ENCODE data around the gene OSBPL3.

Gene OSBPL3

GRCh38 chr7:24788961-24789576 is 190.9 kb downstream of the OSBPL3 start:
- TF ChIP-seq JUND (IDR thresholded peaks at IDR 0.05; ENCODE audit: low read depth) = no peak
- no peak for DNase-seq (ENCODE audit: low read depth in 1 of 2, low spot score in 1 of 2)
- in situ Hi-C loops (cut with HindIII; ENCODE audit: low pct_unique_long_range_greater_than_20kb, low sequenced_read_pairs) = no loop called here

DNA sequence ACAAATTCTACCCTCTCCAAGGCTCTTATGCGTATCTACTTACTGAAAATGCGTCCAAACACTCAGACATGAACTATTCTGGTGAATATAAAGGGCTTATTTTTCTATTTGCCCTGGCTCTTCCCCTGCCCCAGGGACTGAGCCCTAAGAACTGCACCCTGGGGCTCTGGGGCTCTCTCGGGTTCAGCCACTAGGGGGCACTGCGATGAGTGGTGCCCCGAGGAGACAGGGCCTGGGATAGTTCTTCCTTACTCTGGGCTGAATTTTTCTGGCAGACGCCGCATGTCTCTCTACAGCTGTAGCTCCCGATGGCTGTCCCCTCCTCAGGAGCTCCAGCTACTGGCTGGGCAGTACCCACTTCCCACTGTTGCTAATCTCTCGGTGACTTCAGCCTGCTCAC is 191.9 kb downstream of the OSBPL3 start:
- in situ Hi-C loops (cut with HindIII; ENCODE audit: low pct_unique_long_range_greater_than_20kb, low sequenced_read_pairs) = no loop called here
- TF ChIP-seq JUND (IDR thresholded peaks at IDR 0.05; ENCODE audit: low read depth) = no peak

DNA sequence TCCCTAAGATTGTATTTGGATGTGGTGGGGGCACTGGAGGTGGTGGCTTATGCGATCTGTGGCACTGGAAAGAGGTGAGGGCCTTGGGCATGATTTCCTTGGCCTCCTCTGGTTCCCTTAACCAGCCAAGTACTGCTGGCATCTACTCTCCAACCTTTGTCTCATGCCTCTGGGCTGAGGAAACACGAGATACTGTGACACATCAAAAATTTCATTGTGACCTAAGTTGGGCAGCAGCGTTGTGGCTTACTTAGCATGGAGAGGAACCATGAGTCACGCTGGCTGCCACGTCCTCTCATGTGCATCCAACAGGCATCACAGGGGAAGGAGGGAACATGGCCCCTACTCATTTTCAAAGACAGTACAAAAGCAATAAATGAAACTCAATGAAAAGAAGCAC is 193.0 kb downstream of the OSBPL3 start:
- DNase-seq (ENCODE audit: low read depth in 1 of 2, low spot score in 1 of 2) = no peak
- in situ Hi-C loops (cut with HindIII; ENCODE audit: low pct_unique_long_range_greater_than_20kb, low sequenced_read_pairs) = no loop called here
- TF ChIP-seq JUND (IDR thresholded peaks at IDR 0.05; ENCODE audit: low read depth) = no peak

More for the DNA sequence above, 191.9 kb downstream of the OSBPL3 start:
- DNase-seq (ENCODE audit: low read depth in 1 of 2, low spot score in 1 of 2) = no peak

GRCh38 chr7:24786306-24786705 is 193.7 kb downstream of the OSBPL3 start:
- in situ Hi-C loops (cut with HindIII; ENCODE audit: low pct_unique_long_range_greater_than_20kb, low sequenced_read_pairs) = no loop called here
- no peak for TF ChIP-seq JUND (IDR thresholded peaks at IDR 0.05; ENCODE audit: low read depth)

GRCh38 chr7:24784277-24784676 is 195.7 kb downstream of the OSBPL3 start:
- DNase-seq (ENCODE audit: low read depth in 1 of 2, low spot score in 1 of 2) = no peak
- no peak for TF ChIP-seq JUND (IDR thresholded peaks at IDR 0.05; ENCODE audit: low read depth)
- in situ Hi-C loops (cut with HindIII; ENCODE audit: low pct_unique_long_range_greater_than_20kb, low sequenced_read_pairs) = no loop called here

More at GRCh38 chr7:24786306-24786705, 193.7 kb downstream of the OSBPL3 start:
- no peak for DNase-seq (ENCODE audit: low read depth in 1 of 2, low spot score in 1 of 2)

- no peak for TF ChIP-seq JUND (IDR thresholded peaks at IDR 0.05; ENCODE audit: low read depth)
- DNase-seq (ENCODE audit: low read depth in 1 of 2, low spot score in 1 of 2) = no peak
- in situ Hi-C loops (cut with HindIII; ENCODE audit: low pct_unique_long_range_greater_than_20kb, low sequenced_read_pairs) = no loop called here
These were observed 196.3 kb downstream of the OSBPL3 start for GRCh38 chr7:24783698-24784097.

GRCh38 chr7:24781106-24781505 is 198.9 kb downstream of the OSBPL3 start:
- in situ Hi-C loops (cut with HindIII; ENCODE audit: low pct_unique_long_range_greater_than_20kb, low sequenced_read_pairs) = no loop called here
- no peak for TF ChIP-seq JUND (IDR thresholded peaks at IDR 0.05; ENCODE audit: low read depth)
- no peak for DNase-seq (ENCODE audit: low read depth in 1 of 2, low spot score in 1 of 2)

DNA sequence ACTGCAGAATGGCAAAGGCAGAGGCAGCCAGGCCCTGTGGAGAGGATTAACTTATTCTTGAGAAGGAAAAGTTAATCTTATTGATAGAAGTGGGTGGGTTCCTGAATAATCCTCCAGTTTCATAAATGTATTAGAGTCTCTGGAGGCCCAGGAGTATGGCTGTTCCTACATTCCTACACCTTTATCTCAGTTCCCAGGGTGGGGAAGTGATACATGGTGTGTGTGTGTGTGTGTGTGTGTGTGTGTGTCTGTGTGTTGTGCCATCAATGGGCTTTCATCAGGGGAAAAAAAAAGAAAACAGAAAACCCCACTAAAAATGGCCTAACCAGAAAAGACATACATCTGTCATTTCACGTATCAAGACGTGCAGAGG is 200.7 kb downstream of the OSBPL3 start:
- TF ChIP-seq JUND (IDR thresholded peaks at IDR 0.05; ENCODE audit: low read depth) = no peak
- in situ Hi-C loops (cut with HindIII; ENCODE audit: low pct_unique_long_range_greater_than_20kb, low sequenced_read_pairs) = no loop called here
- DNase-seq (ENCODE audit: low read depth in 1 of 2, low spot score in 1 of 2) = no peak

DNA sequence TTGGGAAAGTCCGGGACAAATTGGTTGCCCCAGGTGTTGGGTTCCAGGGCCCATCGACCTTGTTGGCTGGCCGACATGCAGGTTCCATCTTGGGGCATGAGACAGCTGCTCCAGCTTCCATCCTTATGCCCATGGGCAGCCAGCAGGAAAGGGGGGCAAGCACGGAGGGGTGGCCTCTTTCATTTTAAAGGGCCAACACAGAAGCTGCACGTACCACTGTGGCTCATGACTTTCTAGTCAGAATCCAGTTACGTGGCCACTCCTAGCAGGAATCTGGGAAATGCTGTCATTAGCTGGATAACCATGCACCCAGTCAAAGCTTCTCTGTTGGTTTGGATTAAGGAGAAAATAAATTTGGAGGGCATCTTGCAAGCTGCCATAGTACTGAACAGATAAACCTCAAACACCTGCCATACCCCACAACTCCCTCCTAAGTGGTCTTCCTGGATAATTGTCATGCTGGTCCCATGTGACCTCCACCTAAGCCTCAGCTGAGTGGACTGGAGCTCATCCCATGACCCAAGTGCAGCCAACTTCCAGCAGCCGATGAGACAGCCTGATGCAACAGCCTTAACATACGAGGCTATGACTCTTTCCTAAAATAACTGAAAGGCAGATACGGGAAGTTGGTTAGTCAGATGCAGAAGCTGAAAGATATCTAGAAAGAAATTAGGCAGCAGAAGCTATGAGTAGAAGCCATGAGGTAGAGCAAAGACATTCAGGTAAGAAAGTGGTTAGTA is 201.3 kb downstream of the OSBPL3 start:
- DNase-seq (ENCODE audit: low read depth in 1 of 2, low spot score in 1 of 2) = no peak
- no peak for TF ChIP-seq JUND (IDR thresholded peaks at IDR 0.05; ENCODE audit: low read depth)
- in situ Hi-C loops (cut with HindIII; ENCODE audit: low pct_unique_long_range_greater_than_20kb, low sequenced_read_pairs) = no loop called here

DNA sequence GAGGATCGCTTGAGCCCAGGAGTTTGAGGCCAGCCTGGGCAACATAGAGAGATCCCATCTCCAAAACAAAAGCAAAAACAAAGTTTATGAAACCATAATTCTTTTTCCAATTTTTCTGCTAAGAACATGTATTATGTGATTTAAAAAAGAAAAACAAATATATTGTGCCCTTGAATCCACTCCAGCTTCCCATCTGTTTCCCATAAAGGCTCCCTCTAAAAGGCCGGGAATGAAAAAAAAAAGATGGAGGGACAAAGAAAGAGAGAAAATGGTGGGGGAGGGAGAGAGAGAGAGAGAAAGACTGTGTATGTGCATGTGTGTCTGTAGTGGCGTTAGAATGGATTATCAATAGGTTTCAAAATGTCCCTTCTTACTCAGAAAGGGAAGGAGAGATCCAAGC is 202.2 kb downstream of the OSBPL3 start:
- TF ChIP-seq JUND (IDR thresholded peaks at IDR 0.05; ENCODE audit: low read depth) = no peak
- DNase-seq (ENCODE audit: low read depth in 1 of 2, low spot score in 1 of 2) = no peak
- in situ Hi-C loops (cut with HindIII; ENCODE audit: low pct_unique_long_range_greater_than_20kb, low sequenced_read_pairs) = no loop called here

GRCh38 chr7:24773646-24774045 is 206.3 kb downstream of the OSBPL3 start:
- DNase-seq (ENCODE audit: low read depth in 1 of 2, low spot score in 1 of 2) = no peak
- in situ Hi-C loops (cut with HindIII; ENCODE audit: low pct_unique_long_range_greater_than_20kb, low sequenced_read_pairs) = no loop called here

GRCh38 chr7:24769851-24770250 is 210.1 kb downstream of the OSBPL3 start:
- DNase-seq (ENCODE audit: low read depth in 1 of 2, low spot score in 1 of 2) = no peak
- no peak for TF ChIP-seq JUND (IDR thresholded peaks at IDR 0.05; ENCODE audit: low read depth)
- in situ Hi-C loops (cut with HindIII; ENCODE audit: low pct_unique_long_range_greater_than_20kb, low sequenced_read_pairs) = no loop called here

More at GRCh38 chr7:24773646-24774045, 206.3 kb downstream of the OSBPL3 start:
- TF ChIP-seq JUND (IDR thresholded peaks at IDR 0.05; ENCODE audit: low read depth) = no peak

- no peak for TF ChIP-seq JUND (IDR thresholded peaks at IDR 0.05; ENCODE audit: low read depth)
- in situ Hi-C loops (cut with HindIII; ENCODE audit: low pct_unique_long_range_greater_than_20kb, low sequenced_read_pairs) = no loop called here
- DNase-seq (ENCODE audit: low read depth in 1 of 2, low spot score in 1 of 2) = no peak
These were observed 210.8 kb downstream of the OSBPL3 start for GRCh38 chr7:24769014-24769830.
